HepG2 (cell line): Measurements from ENCODE around the gene SLC25A11. TPM values are rescaled to one million over a fixed set of nuclear protein-coding genes. Genes with fewer than 3 reads are reported as not detected.
A peak's percentile ranks its signal among the peaks of the same experiment; 100 is the strongest.

ENCODE experiments used
- ATRX ChIP-seq: sonication (generic); formaldehyde crosslinking; IDR thresholded peaks from 2 replicates; pipeline ENCODE4 v1.4.0; 2020; ENCODE audit warnings: missing genetic modification reagents, borderline replicate concordance
- DPF2 ChIP-seq: sonication (generic); formaldehyde crosslinking; IDR thresholded peaks from 2 replicates; pipeline ENCODE4 v1.4.0; 2020; ENCODE audit warnings: mild to moderate bottlenecking, low read depth, missing genetic modification reagents, borderline replicate concordance
- FOXO1 ChIP-seq: sonication (generic); formaldehyde crosslinking; IDR thresholded peaks from 2 replicates; pipeline ENCODE4 v1.4.0; 2020; ENCODE audit warnings: missing genetic modification reagents
- FUBP1 ChIP-seq: sonication (generic); formaldehyde crosslinking; IDR thresholded peaks from 2 replicates; pipeline ENCODE4 v1.5.1; 2020; ENCODE audit warnings: missing genetic modification reagents, mild to moderate bottlenecking, borderline replicate concordance
- HOXA7 ChIP-seq: sonication (generic); formaldehyde crosslinking; IDR thresholded peaks from 2 replicates; pipeline ENCODE4 v1.8.1; 2022; ENCODE audit warnings: mild to moderate bottlenecking, missing genetic modification reagents, moderate library complexity
- KAT2B ChIP-seq: fragments of 150-350 bp; IDR thresholded peaks from 2 replicates; pipeline ENCODE4 v1.6.1; 2014; ENCODE audit warnings: low read depth, low read length, borderline replicate concordance
- KDM2A ChIP-seq: sonication (generic); formaldehyde crosslinking; IDR thresholded peaks from 2 replicates; pipeline ENCODE4 v1.4.0; 2020; ENCODE audit warnings: low read depth, missing genetic modification reagents, borderline replicate concordance
- LCORL ChIP-seq, 2 experiments: fragments of 450-650 bp in 1 of 2; sonication (generic) in 1 of 2; formaldehyde crosslinking in 1 of 2; IDR thresholded peaks; 2 replicates each; pipeline versions ENCODE4 v1.5.0 to v1.6.1; 2017 to 2020; ENCODE audit warnings: antibody characterized with exemption in 1 of 2, missing genetic modification reagents in 1 of 2
- NKX3-1 ChIP-seq: sonication (generic); formaldehyde crosslinking; IDR thresholded peaks from 2 replicates; pipeline ENCODE4 v1.5.0; 2020; ENCODE audit warnings: missing genetic modification reagents
- NONO ChIP-seq, 2 experiments: fragments of 450-650 bp in 1 of 2; sonication (generic) in 1 of 2; formaldehyde crosslinking in 1 of 2; IDR thresholded peaks in 1 of 2; conservative IDR thresholded peaks in 1 of 2; 2 replicates each; pipeline versions ENCODE4 v1.6.1 to v1.8.0; 2017 to 2022; ENCODE audit warnings: mild to moderate bottlenecking in 1 of 2, missing genetic modification reagents in 1 of 2, moderate library complexity in 1 of 2
- PAXIP1 ChIP-seq: sonication (generic); formaldehyde crosslinking; conservative IDR thresholded peaks from 2 replicates; pipeline ENCODE4 v1.4.0; 2020; ENCODE audit warnings: mild to moderate bottlenecking, missing genetic modification reagents, moderate library complexity
- SALL2 ChIP-seq: sonication (generic); formaldehyde crosslinking; IDR thresholded peaks from 2 replicates; pipeline ENCODE4 v1.8.1; 2023; ENCODE audit warnings: mild to moderate bottlenecking, missing genetic modification reagents, inconsistent platforms
- SP4 ChIP-seq: sonication (generic); formaldehyde crosslinking; IDR thresholded peaks from 2 replicates; pipeline ENCODE4 v1.8.1; 2023; ENCODE audit warnings: mild to moderate bottlenecking, missing genetic modification reagents
- SPEN ChIP-seq: sonication (generic); formaldehyde crosslinking; IDR thresholded peaks from 2 replicates; pipeline ENCODE4 v1.5.1; 2020; ENCODE audit warnings: low read depth, mild to moderate bottlenecking, missing genetic modification reagents
- TMF1 ChIP-seq: sonication (generic); formaldehyde crosslinking; IDR thresholded peaks from 2 replicates; pipeline ENCODE4 v1.8.1; 2022; ENCODE audit warnings: low read depth, missing genetic modification reagents
- TSC22D2 ChIP-seq: sonication (generic); formaldehyde crosslinking; IDR thresholded peaks from 2 replicates; pipeline ENCODE4 v1.5.1; 2020; ENCODE audit warnings: missing genetic modification reagents, mild to moderate bottlenecking, borderline replicate concordance
- ZBTB2 ChIP-seq: sonication (generic); formaldehyde crosslinking; IDR thresholded peaks from 2 replicates; pipeline ENCODE4 v1.8.0; 2022; ENCODE audit warnings: low read depth, missing genetic modification reagents
- ZFP37 ChIP-seq: sonication (generic); formaldehyde crosslinking; IDR thresholded peaks from 2 replicates; pipeline ENCODE4 v1.4.0; 2020; ENCODE audit warnings: missing genetic modification reagents, borderline replicate concordance
- ZNF468 ChIP-seq: sonication (generic); formaldehyde crosslinking; IDR thresholded peaks from 2 replicates; pipeline ENCODE4 v1.8.0; 2022; ENCODE audit warnings: mild to moderate bottlenecking, moderate library complexity, missing genetic modification reagents
- ZNF550 ChIP-seq: sonication (generic); formaldehyde crosslinking; IDR thresholded peaks from 2 replicates; pipeline ENCODE4 v1.4.0; 2020; ENCODE audit warnings: mild to moderate bottlenecking, missing genetic modification reagents, borderline replicate concordance
- ZNF569 ChIP-seq: sonication (generic); formaldehyde crosslinking; IDR thresholded peaks from 2 replicates; pipeline ENCODE4 v1.5.0; 2020; ENCODE audit warnings: mild to moderate bottlenecking, missing genetic modification reagents, moderate library complexity, borderline replicate concordance
- ZNF580 ChIP-seq: IDR thresholded peaks from 2 replicates; pipeline ENCODE4 v1.6.1; 2016; ENCODE audit warnings: low read depth, borderline replicate concordance
- ZNF670 ChIP-seq: sonication (generic); formaldehyde crosslinking; IDR thresholded peaks from 2 replicates; pipeline ENCODE4 v1.8.0; 2022; ENCODE audit warnings: mild to moderate bottlenecking, missing genetic modification reagents, borderline replicate concordance
- polyA plus RNA-seq, 8 experiments: library from polyadenylated mRNA; depleted of rRNA in 3 of 8; stranded (reverse) in 7 of 8; unstranded in 1 of 8; fragments of >200 nt; fragmentation: Illumina TruSeq in 4 of 8; extraction: Trizol in 4 of 8; gene quantifications; 2 replicates each; pipeline versions ENCODE4 v1.2.1 to v1.2.3, GENCODE V29; 2011 to 2016; ENCODE audit warnings: low read depth in 4 of 8, missing spikeins in 1 of 8, mixed read lengths in 1 of 8; ENCODE audit not compliant: insufficient read depth in 1 of 8
- total RNA-seq, 5 experiments: library from RNA; depleted of rRNA; stranded (reverse); fragments of >200 nt; fragmentation: Illumina TruSeq; extraction: Trizol; gene quantifications; 2 replicates each; pipeline ENCODE4 v1.2.3, GENCODE V29; 2016; ENCODE audit warnings: low read depth in 1 of 5

SLC25A11 gene
- total and polyA plus RNA-seq, 2 of the 13 experiments (the other 11 are each of a cell fraction or from before 2014, with no cell fraction given), result 35.4 to 47.2 TPM

GRCh38 chr17:4908301-4908700, 31.5 kb downstream of the SLC25A11 start (continued):
- TF ChIP-seq PAXIP1 (CRISPR knock-in tag) (peak; percentile 71), SPEN (CRISPR knock-in tag) (no peak; the same call in 1 of the 2 replicates), DPF2 (CRISPR knock-in tag) (no peak), NKX3-1 (no peak), FUBP1 (no peak; the same call in 1 of the 2 replicates), TSC22D2 (CRISPR knock-in tag) (no peak), SALL2 (CRISPR knock-in tag) (no peak), NONO (IDR thresholded peaks at IDR 0.05) (no peak), NONO (CRISPR knock-in tag; conservative IDR thresholded peaks at IDR 0.05) (no peak; the same call in 1 of the 2 replicates), TMF1 (CRISPR knock-in tag) (no peak), FOXO1 (CRISPR knock-in tag) (no peak), ZBTB2 (CRISPR knock-in tag) (0 out of 2 replicates have a peak, but pooled peaks have one; percentile 9), KDM2A (CRISPR knock-in tag) (peak; percentile 68; the same call in 1 of the 2 replicates), ZNF580 (CRISPR knock-in tag) (peak; percentile 74; the same call in 1 of the 2 replicates), ZNF670 (CRISPR knock-in tag) (no peak), HOXA7 (CRISPR knock-in tag) (no peak), ZNF569 (CRISPR knock-in tag) (no peak), ZNF550 (CRISPR knock-in tag) (no peak), ATRX (CRISPR knock-in tag) (no peak), LCORL (IDR thresholded peaks at IDR 0.05) (no peak), LCORL (CRISPR knock-in tag; IDR thresholded peaks at IDR 0.05) (no peak), SP4 (CRISPR knock-in tag) (no peak), KAT2B (no peak), ZFP37 (peak; percentile 54; the same call in 1 of the 2 replicates), ZNF468 (CRISPR knock-in tag) (no peak)
